ENCODE measurements around the gene OR1E1. TPM values are rescaled to one million over a fixed set of nuclear protein-coding genes. Genes with fewer than 3 reads are reported as not detected.
A peak's percentile ranks its signal among the peaks of the same experiment; 100 is the strongest.
"Not testable (repeated sequence)": the region's sequence is repeated elsewhere in the genome, so short reads cannot be mapped to it uniquely, and the experiment has no call there.

Gene OR1E1, protein sequence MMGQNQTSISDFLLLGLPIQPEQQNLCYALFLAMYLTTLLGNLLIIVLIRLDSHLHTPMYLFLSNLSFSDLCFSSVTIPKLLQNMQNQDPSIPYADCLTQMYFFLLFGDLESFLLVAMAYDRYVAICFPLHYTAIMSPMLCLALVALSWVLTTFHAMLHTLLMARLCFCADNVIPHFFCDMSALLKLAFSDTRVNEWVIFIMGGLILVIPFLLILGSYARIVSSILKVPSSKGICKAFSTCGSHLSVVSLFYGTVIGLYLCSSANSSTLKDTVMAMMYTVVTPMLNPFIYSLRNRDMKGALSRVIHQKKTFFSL
- not detected in 2 replicates for total RNA-seq (2014; rRNA removed; shearing (Covaris generic))

GRCh38 chr17:3398310-3398709 lies at the start of gene OR1E1:
TSS of gene OR1E1 (minus strand) at chr17:3398410. CDS start at chr17:3398410, 0 bp downstream.
- DNase-seq (ENCODE audit: low spot score): no peak

- DNase-seq (ENCODE audit: low spot score): peak; percentile 2
Observed at GRCh38 chr17:3447625-3448024, 49.4 kb upstream of the OR1E1 start.

DNA sequence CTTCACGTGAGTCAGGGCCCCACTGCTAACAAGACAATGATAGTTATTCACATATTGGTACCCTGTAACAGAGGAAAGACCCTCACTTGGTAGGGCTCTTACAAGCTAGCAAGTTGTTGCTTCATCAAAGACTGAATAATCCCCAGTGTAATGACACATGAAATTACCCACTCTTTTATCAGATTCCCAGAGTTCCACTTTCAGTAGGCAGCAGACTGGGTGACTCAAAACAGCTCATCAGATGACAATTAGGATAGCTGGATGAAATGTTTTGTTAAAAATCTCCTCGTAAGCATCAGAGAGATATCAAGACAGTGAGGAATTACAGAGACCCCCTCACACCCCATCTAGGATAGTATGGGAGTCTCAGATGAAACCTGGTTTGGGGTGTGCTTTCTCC lies 42.2 kb upstream of the OR1E1 start:
- no peak for DNase-seq (ENCODE audit: low spot score)

DNA sequence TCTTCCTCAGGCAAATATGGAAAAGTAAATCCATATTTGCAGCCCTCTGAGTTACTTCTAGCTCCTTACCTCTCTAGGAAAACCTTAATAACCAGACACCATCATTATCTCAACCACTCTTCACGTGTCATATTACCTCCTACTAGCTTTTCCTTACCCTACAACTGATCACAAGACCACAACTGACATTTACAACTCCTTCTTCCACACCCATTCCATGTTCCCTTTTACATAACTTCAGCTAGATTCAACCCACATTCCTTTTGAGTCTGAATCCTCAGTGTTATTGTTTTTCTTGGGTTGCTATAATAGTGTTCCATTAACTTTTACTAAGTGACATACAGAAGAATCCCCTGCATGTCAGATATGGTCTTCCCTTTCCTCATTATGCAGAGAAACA lies 40.2 kb upstream of the OR1E1 start:
- DNase-seq (ENCODE audit: low spot score): no peak

GRCh38 chr17:3433741-3434140 lies 35.5 kb upstream of the OR1E1 start, which contains the start of gene OR1E2:
TSS of gene OR1E2 (minus strand) at chr17:3433841. CDS start at chr17:3433841, 0 bp downstream.
- DNase-seq (ENCODE audit: low spot score): no peak

DNA sequence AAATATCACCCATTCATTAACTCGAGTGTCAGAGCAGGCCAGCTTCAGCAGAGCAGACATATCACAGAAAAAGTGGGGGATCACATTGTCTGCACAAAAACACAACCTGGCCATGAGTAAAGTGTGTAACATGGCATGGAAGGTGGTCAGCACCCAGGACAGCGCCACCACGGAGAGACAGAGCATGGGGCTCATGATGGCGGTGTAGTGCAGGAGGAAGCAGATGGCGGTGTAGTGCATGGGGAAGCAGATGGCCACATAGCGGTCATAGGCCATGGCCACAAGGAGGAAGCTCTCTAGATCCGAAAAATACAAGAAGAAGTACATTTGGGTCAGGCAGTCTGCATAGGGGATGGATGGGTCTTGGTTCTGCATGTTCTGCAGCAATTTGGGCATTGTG lies 35.0 kb upstream of the OR1E1 start:
- DNase-seq (ENCODE audit: low spot score): not testable (repeated sequence)

DNA sequence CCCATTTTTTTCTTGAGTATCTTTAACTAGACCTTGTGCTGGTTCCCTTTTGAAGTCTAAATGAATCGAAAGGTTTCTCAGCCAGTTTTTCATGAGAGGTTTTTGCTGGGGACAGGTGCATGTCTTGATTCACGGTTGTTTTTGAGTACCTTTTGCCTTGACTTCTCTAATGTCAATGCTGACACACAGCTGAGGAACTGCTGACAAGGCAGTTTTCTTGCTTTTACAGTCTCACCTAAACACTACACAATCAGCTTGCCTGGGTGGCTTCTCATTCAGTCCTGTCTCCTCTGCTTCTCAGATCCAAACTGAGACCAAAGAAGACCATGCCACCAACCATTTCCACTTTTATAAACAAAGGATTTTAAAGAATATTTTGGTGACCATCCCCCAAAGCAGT lies 20.0 kb upstream of the OR1E1 start:
- DNase-seq (ENCODE audit: low spot score): no peak

DNA sequence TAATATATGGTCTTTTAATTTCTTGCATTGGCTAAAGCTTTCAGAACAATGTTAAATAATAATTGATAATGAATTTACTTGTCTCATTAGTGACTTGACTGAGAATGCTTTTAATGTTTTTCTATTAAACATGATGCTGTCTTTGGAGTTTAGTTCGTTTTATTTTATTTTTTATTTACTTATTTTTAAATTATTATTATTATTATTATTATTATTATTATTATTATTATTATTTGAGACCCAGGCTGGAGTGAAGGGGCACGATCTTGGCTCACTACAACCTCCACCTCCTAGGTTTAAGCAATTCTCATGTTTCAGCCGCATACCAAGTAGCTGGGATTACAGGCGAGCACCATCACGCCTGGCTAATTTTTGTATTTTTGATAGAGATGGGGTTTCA lies 17.4 kb upstream of the OR1E1 start:
- no peak for DNase-seq (ENCODE audit: low spot score)

DNA sequence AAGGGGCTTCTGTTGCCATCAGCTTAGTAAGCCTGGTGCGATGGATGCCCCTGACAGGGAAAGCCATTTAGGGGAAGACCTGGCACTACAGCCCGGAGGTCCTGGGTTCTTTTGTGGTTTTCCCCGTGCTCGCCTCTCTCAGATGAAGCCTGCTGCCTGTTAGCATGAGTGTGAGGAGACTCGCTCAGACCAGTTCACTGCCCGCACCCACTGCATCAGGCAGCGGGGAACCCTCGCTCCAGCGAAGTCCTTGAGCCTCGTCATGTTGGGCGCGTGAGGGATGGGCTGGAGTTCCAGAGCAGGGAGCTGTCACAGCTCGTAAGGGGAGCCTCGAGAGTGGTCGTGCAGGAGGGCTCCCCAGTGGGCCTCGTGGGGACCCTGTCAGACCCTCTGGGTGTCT lies 14.0 kb upstream of the OR1E1 start:
- not testable (repeated sequence) for DNase-seq (ENCODE audit: low spot score)

DNA sequence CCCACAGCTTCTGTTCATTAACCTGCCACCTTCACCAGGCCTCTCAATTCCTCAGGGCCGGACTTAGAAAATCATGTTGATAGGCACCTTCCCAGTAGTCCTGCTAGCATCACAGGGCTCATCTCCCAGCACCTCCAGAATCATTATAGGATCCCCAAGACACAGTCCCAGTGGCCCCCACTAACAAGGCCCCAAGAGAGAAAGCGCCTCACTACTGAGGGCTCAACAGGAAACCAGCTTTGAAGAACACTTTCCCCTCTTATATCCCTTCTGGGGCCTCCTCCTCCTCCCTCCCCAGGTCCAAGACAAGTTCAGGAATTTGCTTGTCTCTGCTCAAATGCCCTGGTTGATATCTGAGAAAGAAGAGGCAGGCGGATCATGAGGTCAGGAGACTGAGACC lies 12.9 kb upstream of the OR1E1 start, which contains the start of gene OR3A3:
Gene OR3A3, plus strand, starts transcription at position 301 of the 400 bp plus-strand sequence.
- DNase-seq (ENCODE audit: low spot score): no peak

- DNase-seq (ENCODE audit: low spot score): not testable (repeated sequence)
Observed at GRCh38 chr17:3403856-3404255, 5.6 kb upstream of the OR1E1 start.

DNA sequence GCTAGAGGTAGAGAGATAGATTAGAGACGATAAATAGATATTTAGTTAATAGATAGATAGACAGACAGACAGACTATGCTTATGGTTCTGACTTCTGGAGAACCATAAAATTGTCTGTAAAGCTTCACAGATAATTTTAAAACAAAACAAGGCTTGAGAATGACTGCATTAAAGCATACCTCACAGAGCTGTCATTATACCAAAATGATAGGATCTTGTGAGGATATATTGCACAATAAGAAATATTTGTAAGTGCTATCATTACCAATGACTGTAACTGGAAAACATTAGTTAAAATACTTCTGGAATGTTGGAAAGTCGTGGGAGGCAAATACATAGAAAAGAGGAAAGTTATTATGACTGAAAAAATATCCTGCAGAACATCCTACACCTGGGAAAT lies 3.6 kb upstream of the OR1E1 start:
- no peak for DNase-seq (ENCODE audit: low spot score)

GRCh38 chr17:3400055-3400454 lies 1.8 kb upstream of the OR1E1 start:
- no peak for DNase-seq (ENCODE audit: low spot score)

- DNase-seq (ENCODE audit: low spot score): not testable (repeated sequence)
Observed at GRCh38 chr17:3397801-3398200, 409 bp downstream of the OR1E1 start.

- DNase-seq (ENCODE audit: low spot score): no peak
Observed at GRCh38 chr17:3389791-3390190, 8.4 kb downstream of the OR1E1 start.

DNA sequence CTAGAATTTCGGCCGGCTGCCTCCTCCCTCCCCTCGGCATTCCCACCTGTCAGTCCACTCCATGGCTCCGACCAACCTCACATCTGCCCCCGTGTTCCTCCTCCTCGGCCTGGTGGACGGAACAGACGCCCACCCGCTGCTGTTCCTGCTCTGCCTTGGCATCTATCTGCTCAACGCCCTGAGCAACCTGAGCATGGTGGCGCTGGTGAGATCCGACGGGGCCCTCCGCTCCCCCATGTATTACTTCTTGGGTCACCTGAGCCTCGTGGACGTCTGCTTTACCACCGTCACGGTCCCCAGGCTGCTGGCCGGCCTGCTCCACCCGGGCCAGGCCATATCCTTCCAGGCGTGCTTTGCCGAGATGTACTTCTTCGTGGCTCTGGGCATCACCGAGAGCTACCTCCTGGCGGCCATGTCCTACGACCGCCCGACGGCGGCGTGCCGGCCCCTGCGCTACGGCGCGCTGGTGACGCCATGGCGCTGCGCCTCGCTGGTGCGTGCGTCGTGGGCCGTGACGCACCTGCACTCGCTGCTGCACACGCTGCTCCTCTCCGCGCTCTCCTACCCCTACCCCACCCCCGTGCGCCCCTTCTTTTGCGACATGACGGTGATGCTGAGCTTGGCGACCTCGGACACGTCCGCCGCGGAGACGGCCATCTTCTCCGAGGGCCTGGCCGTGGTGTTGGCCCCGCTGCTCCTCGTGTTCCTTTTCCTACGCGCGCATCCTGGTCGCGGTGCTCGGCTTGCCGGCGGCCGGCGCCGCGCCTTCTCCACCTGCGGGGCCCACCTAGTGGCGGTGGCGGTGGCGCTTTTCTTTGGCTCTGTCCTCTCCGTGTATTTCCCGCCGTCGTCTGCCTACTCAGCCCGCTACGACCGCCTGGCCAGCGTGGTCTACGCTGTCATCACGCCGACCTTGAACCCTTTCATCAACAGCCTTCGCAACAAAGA lies 12.1 kb downstream of the OR1E1 start, which contains the start of gene OR3A2:
Gene OR3A2, minus strand, starts transcription at position 440 of the 948 bp plus-strand sequence.
- no peak for DNase-seq (ENCODE audit: low spot score)

DNA sequence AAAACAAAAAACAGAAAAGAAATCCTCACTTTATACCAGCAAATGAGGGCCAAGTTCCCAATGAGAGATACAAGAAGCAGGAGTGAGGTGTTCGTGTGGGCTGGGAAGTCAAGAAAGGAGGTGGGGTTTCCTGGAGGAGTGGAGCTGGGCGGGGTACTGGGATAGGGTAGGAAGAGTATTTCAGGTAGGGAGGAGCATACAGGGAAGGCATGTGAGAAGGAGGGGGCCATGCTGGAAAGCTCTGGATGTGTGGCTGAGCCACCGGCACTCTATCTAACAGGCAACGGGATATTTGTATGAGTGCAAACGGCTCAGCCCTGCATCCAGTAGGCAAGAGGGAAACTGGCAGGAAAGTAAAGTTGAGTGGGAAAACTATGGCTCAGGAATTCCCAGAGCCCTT lies 16.3 kb downstream of the OR1E1 start:
- DNase-seq (ENCODE audit: low spot score): no peak

DNA sequence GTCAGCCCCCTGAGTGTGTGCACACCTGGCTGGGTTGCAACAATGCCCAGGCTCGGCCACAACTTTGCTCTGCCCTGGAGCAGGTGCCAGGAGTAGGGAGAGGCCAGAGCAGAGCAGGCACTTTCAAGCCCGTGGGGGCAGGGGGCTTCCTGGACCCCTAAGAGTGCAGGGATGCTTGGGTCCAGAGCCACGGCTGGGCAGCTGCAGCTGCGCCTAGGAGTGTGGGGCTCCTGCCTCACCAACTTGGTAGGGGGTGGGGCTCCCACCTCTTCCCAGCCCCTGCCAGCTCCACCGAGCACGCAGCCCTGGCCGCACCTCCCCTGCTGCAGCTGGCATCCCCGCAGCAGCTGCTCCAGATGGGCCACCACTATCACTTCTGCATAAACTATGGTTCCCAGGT lies 19.9 kb downstream of the OR1E1 start:
- no peak for DNase-seq (ENCODE audit: low spot score)

GRCh38 chr17:3371167-3371566 lies 27.0 kb downstream of the OR1E1 start:
- not testable (repeated sequence) for DNase-seq (ENCODE audit: low spot score)

Measured in HT-29 (cell line).